Loucy (cell line): ENCODE data around the gene CDH4.

Source experiments
- H2AFZ ChIP-seq: fragments of 200-600 bp; sonication (generic); 2 replicates; pipeline ENCODE4 v1.6.0; 2016; ENCODE audit warnings: antibody characterized with exemption, mild to moderate bottlenecking, low read length, moderate library complexity
- H3F3A ChIP-seq: fragments of 200-600 bp; 2 replicates; pipeline ENCODE4 v1.6.0; 2016; ENCODE audit warnings: antibody characterized with exemption, low read depth, mild to moderate bottlenecking
- H3K27me3 ChIP-seq: fragments of 200-600 bp; sonication (generic); 2 replicates; pipeline ENCODE4 v1.6.1; 2014; ENCODE audit warnings: low read length, mild to moderate bottlenecking; ENCODE audit not compliant: insufficient read depth, poor library complexity, severe bottlenecking
- H3K36me3 ChIP-seq: fragments of 200-600 bp; sonication (generic); 2 replicates; pipeline ENCODE4 v1.6.1; 2016; ENCODE audit warnings: low read length; ENCODE audit not compliant: insufficient read depth
- H3K4me1 ChIP-seq: fragments of 200-600 bp; sonication (generic); 2 replicates; pipeline ENCODE4 v1.5.1; 2014; ENCODE audit warnings: low read length, mild to moderate bottlenecking; ENCODE audit not compliant: insufficient read depth, poor library complexity, severe bottlenecking
- H3K4me2 ChIP-seq: fragments of 200-600 bp; sonication (generic); 2 replicates; pipeline ENCODE4 v1.6.0; 2014; ENCODE audit warnings: antibody characterized with exemption, low read length, low read depth, mild to moderate bottlenecking; ENCODE audit not compliant: poor library complexity, severe bottlenecking
- H3K4me3 ChIP-seq: fragments of 200-600 bp; sonication (generic); 2 replicates; pipeline ENCODE4 v1.5.1; 2014; ENCODE audit warnings: low read length, mild to moderate bottlenecking, mixed read lengths; ENCODE audit not compliant: poor library complexity, severe bottlenecking
- H3K79me2 ChIP-seq: fragments of 200-600 bp; sonication (generic); 2 replicates; pipeline ENCODE4 v1.6.1; 2014; ENCODE audit warnings: low read length; ENCODE audit not compliant: insufficient read depth
- H3K9ac ChIP-seq: fragments of 200-600 bp; sonication (generic); 2 replicates; pipeline ENCODE4 v1.6.0; 2014; ENCODE audit warnings: mild to moderate bottlenecking, low read depth, low read length, moderate library complexity; ENCODE audit not compliant: poor library complexity, severe bottlenecking
- H3K9me2 ChIP-seq: fragments of 200-600 bp; sonication (generic); replicated peaks from 2 replicates; pipeline ENCODE4 v1.6.1; 2016; ENCODE audit warnings: low read depth, low read length, mixed read lengths
- H3K9me3 ChIP-seq: fragments of 200-600 bp; sonication (generic); 2 replicates; pipeline ENCODE4 v1.6.1; 2014; ENCODE audit warnings: mild to moderate bottlenecking, antibody characterized with exemption, low read length, low read depth; ENCODE audit not compliant: insufficient read depth
- H4K20me1 ChIP-seq: fragments of 200-600 bp; sonication (generic); 2 replicates; pipeline ENCODE4 v1.6.0; 2014; ENCODE audit warnings: antibody characterized with exemption, low read length, mild to moderate bottlenecking; ENCODE audit not compliant: insufficient read depth, poor library complexity, severe bottlenecking
- CTCF ChIP-seq: fragments of 200-600 bp; sonication (generic); conservative IDR thresholded peaks from 2 replicates; pipeline ENCODE4 v1.5.1; 2014; ENCODE audit warnings: mild to moderate bottlenecking, antibody characterized with exemption, low read length
- EZH2phosphoT487 ChIP-seq: fragments of 200-600 bp; IDR thresholded peaks from 2 replicates; pipeline ENCODE4 v1.6.1; 2018; ENCODE audit warnings: antibody characterized with exemption, mild to moderate bottlenecking, moderate library complexity, borderline replicate concordance

Gene CDH4

GRCh38 chr20:61505508-61505907 lies 253.4 kb downstream of the CDH4 start:
- TF ChIP-seq EZH2phosphoT487 (no peak), CTCF (no peak)
- H3K4me2 ChIP-seq, result peak overlapping the region; percentile 99
- H3K9me3 ChIP-seq, result no peaks in the 10 kb centered on the region
- no peaks in the 10 kb centered on the region for H3K27me3 ChIP-seq
- H3F3A ChIP-seq, result peaks cover under 1% of the 10 kb centered on the region; the same call in 1 of the 2 replicates
- H2AFZ ChIP-seq, result no peak overlapping the region
- H3K36me3 ChIP-seq, result no peaks in the 10 kb centered on the region
- no peaks in the 10 kb centered on the region for H3K9me2 ChIP-seq
- H3K4me3 ChIP-seq, result peak overlapping the region; percentile 82
- H3K4me1 ChIP-seq, result peaks cover 95% of the 10 kb centered on the region
- peaks cover 93% of the 10 kb centered on the region for H3K79me2 ChIP-seq
- H4K20me1 ChIP-seq, result peaks cover 4% of the 10 kb centered on the region
- peak overlapping the region; percentile 91 for H3K9ac ChIP-seq

DNA sequence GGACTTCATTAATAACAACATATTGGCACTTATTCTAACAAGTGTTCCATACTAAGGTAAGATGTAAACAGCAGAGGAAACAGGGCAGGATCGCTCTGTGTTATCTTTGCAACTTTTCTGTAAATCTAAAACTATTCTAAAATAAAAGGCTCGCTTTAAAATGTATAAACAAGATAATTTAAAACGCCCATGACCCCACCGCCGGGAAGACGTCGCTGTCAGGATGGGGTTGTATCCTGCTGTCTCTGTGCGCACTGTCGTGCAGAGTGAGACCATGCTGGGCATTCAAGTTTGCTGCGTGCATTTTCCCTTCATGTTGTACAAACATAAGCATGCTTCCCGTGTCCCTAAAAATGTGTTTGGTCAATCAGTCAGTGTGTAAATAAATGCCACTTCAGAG lies 255.7 kb downstream of the CDH4 start:
- no peak overlapping the region for H2AFZ ChIP-seq
- no peaks in the 10 kb centered on the region for H3K27me3 ChIP-seq
- H3K4me3 ChIP-seq, result peak overlapping the region; percentile 82
- TF ChIP-seq EZH2phosphoT487 (no peak), CTCF (no peak)
- no peaks in the 10 kb centered on the region for H3F3A ChIP-seq
- no peaks in the 10 kb centered on the region for H3K9me2 ChIP-seq
- H3K9ac ChIP-seq, result peak overlapping the region; percentile 45
- peak overlapping the region; percentile 99 for H3K4me2 ChIP-seq
- H3K4me1 ChIP-seq, result peaks cover 96% of the 10 kb centered on the region
- peaks cover 100% of the 10 kb centered on the region for H3K79me2 ChIP-seq
- H4K20me1 ChIP-seq, result peaks cover 4% of the 10 kb centered on the region
- H3K9me3 ChIP-seq, result no peaks in the 10 kb centered on the region
- H3K36me3 ChIP-seq, result no peaks in the 10 kb centered on the region

DNA sequence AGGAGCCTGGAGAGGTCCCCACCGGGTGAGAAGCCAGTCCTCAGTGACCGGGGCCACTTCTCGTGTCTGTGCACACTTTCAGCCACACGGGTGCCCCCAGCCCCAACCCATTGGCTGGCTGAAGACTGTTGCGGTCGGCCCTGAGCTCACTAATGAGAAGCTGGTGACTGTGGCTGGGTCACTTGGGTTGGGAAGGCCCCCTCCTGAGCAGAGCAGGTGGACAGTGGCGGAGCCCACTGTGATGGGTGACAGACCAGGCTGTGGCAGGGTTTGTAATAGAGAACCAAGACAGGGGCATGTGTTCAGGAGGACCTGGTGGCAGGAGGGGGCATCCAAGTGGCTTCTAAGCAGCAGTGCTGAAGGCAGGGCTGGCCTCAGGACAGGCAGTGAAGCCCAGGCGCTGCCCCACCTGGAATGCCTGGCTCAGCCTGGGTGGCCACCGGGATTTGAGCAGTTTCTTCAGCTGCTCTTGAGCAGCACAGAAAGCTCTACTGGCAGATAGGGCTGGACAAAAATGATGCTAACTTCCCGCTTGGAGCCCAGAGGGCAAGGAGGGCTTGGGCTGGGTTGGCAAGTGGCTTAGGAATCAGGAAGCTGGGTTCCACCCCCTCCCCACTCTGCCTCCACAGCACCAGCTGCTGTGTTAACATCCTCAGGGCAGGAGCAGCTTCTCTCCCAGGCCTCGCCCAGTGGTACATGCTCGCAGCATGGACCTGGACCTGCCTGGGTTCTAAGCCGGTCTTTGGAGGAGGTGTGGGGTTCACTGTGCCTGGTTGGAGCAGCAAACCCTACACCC lies 256.4 kb downstream of the CDH4 start:
- H3K4me2 ChIP-seq, result peak overlapping the region; percentile 99
- no peaks in the 10 kb centered on the region for H3K9me2 ChIP-seq
- no peak overlapping the region for H2AFZ ChIP-seq
- no peaks in the 10 kb centered on the region for H3K27me3 ChIP-seq
- H3K4me3 ChIP-seq, result peak overlapping the region; percentile 82
- peaks cover 96% of the 10 kb centered on the region for H3K4me1 ChIP-seq
- peak overlapping the region; percentile 45 for H3K9ac ChIP-seq
- no peaks in the 10 kb centered on the region for H3F3A ChIP-seq
- H4K20me1 ChIP-seq, result peaks cover 4% of the 10 kb centered on the region
- H3K79me2 ChIP-seq, result peaks cover 100% of the 10 kb centered on the region
- TF ChIP-seq EZH2phosphoT487, result no peak
- TF ChIP-seq CTCF, result no peak
- H3K9me3 ChIP-seq, result no peaks in the 10 kb centered on the region
- no peaks in the 10 kb centered on the region for H3K36me3 ChIP-seq
